Limb (tissue), 2 donors: ENCODE data around the gene THSD4.
A peak's percentile ranks its signal among the peaks of the same experiment; 100 is the strongest.

Experiments
- DNase-seq, 2 donors: peaks; one replicate each; pipeline ENCODE4 v3.0.0-alpha.2; 2016; ENCODE audit errors: extremely low spot score in 2 of 2

Gene THSD4

DNA sequence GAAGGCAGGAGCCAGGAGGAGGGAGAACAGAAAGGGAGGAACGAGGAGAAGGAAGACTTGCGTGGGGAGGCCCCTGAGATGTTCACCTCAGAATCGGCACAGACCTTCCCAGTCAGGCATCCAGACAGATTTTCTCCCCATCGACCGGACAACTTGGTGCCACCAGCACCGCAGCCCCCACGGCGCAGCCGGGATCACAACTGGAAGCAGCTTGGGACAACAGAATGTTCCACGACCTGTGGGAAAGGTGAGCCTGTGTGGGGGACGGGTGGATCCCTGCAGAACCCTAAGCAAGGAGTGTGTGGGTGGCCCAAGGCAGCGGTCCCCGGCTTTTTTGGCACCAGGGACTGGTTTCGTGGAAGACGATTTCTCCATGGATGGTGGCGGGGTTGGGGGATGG, 622.5 kb downstream of the THSD4 start:
- DNase-seq, result no peak

DNA sequence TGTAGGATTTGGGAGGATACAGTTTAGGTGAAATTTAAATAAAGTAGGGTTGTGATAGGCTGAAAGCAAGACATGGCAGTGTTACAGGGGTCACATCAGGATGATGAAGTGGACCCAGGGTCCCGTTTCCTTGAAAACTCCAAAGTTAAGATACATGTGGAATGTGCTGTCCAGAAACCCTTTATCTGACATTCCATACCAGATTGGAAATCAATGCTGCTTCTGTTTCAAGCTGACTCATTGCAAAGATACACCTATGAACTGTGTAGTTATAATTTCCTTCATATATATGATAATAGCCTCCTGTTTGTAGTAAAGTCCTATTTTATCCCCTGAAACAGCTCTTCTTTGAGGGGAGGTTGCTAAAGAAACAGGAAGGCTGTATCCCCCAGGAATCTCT, 624.1 kb downstream of the THSD4 start:
- DNase-seq, result no peak

DNA sequence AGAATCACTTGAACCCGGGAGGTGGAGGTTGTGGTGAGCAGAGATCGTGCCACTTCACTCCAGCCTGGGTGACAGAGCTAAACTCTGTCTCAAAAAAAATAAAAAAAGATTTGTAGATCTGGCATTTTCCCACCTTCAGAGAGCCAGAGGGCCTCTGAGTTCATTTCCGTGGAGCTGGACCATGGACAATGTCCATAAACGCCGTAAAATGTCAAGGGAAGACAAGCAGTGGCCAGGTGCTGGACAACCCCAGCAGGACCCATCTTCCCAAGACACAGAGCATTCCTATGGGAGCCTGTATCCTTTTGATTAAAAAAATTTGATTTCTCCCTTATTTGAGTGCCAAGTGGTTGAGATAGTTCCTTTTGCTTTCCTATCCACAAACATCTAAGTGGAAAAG, 627.7 kb downstream of the THSD4 start:
- no peak for DNase-seq

DNA sequence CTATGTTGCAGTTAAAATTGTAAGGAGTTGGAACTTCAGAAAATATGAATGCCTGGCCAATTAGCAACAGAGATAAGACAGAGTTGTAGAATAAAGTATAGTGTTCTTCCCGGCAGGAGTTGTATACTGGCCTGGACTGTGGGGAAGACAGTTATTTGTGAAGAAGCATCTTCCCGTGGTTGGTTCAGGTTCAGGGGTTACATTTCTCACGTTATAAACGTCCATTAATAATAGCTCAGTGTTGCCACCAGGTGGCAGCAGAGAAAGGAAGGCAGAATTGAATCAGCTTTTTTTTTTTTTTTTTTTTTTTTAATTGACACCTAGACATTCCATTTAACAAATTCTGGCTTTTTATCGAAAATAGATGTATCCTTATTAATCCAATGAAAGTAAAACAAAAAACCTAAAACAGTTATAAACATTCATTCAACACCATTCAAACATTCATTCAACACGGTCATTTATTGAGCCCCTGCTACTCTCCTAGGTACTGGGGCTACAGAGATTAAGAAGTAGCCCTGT, 628.7 kb downstream of the THSD4 start:
- DNase-seq, result peak; percentile 50 to 57

GRCh38 chr15:71746719-71747118, 631.4 kb downstream of the THSD4 start:
- no peak for DNase-seq

DNA sequence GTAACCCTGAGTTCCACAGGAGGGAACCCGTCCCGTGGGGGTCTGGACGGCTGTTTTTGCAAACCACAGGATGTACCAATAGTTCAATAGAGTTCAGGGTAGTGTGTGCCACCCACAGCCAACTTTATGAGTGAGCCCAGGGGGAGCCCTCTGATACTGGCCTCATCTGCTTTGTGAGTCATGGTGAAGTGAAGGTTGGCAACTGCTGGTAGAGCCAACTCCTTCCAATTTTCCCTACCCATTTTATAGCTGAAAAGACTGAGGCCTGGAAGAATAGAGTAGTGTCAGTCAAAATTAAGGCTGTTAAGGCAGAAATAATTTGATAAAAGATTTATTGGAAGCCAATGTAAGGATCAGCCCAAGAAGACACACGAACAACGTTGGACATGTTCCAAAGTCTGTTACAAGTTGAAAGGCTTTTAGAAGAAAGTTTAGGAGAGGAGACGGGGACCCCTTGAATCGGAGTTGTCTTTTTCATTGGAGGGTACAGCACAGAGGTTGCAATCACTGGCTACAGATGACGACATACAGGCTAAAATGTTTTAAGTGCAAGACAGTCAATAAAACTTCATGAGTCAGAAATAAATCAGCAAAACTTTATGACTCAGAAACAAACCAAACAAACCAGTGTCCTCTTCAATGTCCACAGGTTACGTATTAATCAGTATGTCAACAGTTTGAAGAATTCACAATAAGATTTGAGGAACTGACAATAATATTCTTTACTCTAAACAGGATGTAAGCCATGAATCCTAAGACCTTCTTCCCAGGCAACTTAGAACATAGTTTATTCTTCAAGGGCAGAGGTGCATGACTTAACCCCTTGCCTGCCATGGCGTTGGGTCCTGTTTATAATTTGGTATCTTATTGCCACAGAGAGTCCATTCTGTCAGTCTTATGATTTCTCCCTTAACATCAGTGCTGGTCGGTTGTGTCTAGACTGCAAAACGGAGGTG, 632.1 kb downstream of the THSD4 start:
- DNase-seq, result no peak

DNA sequence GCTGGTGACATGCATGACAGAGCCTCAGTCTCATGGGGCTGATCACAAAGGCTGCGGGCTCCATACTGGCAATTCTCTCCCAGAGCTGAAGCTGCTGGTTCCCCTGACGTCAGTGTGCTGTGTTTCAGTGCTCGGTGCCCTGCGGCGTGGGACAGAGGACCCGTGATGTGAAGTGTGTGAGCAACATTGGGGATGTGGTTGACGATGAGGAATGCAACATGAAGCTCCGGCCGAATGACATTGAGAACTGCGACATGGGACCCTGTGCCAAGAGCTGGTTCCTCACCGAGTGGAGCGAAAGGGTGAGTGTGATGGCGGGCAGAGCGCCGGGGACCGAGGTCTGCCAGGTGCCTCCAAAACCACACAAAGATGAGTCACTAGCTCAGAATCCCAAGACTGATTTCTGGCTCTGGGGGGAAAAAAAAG, 633.0 kb downstream of the THSD4 start:
- no peak for DNase-seq

- DNase-seq, result no peak
These were observed 634.2 kb downstream of the THSD4 start for GRCh38 chr15:71749500-71749899.

DNA sequence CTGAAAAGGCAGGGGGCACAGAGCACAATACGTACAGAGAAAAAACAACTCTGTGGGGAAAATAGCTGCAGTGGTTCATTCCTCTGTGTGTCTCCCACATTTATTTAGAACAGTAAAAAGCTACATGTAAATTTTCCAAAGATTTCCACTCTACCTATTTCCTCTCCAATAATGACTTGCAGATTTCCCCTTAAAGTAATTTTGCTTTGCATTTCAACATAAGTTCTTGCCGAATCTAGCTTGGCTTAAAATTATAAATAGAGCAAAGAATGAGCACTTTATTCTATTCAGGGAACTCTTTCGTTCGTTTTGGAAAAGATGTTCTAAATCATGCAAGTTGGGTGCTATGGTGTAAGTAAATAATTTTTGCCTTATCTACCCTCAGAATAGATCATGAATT, 636.9 kb downstream of the THSD4 start:
- no peak for DNase-seq

GRCh38 chr15:71752604-71753289, 637.5 kb downstream of the THSD4 start:
- peak; percentile 63 to 85 for DNase-seq

GRCh38 chr15:71753346-71753745, 638.1 kb downstream of the THSD4 start:
- no peak for DNase-seq

DNA sequence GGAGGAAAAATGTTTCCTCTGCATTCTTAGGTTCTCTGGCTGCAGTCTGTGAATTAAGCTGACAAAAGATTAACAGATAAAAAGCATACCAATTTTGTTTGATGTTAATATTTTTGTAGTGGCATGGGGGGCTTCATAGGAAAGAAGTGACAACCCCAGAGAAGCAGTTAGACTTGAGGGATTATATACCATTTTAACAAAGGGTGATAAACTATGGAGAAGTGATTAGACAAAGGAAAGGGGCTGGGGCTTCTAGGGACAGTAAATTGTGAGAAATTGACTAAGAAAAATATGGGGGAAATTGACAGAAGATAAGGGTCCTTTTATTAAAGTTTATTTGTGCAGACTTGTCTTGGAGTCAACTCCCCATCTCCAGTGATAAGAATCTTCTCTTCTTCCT, 639.4 kb downstream of the THSD4 start:
- no peak for DNase-seq

- DNase-seq, result no peak
These were observed 640.1 kb downstream of the THSD4 start for GRCh38 chr15:71755092-71755970.

- no peak for DNase-seq
These were observed 641.5 kb downstream of the THSD4 start for GRCh38 chr15:71756599-71757352.

- DNase-seq, result no peak
These were observed 642.7 kb downstream of the THSD4 start for GRCh38 chr15:71757741-71758530.

GRCh38 chr15:71758711-71759110, 643.4 kb downstream of the THSD4 start:
- no peak for DNase-seq

DNA sequence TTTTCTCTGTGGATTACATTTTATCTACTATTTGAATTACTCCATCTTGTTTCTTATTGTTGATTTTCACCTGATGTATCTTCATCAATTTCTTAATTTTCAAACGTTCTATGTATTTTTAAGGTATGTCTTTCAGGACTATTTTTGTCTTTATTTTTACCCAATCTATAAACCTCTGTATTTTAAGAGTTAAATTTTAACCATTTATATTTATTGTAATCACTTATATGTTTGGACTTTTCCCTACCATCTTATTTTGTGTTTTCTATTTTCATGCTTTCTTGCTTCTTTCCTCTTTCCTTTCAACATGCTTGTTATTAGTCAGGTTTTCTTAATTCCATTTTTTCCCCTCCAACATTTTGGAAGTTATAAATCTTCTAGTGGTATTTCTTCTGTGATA, 645.6 kb downstream of the THSD4 start:
- DNase-seq, result no peak

DNA sequence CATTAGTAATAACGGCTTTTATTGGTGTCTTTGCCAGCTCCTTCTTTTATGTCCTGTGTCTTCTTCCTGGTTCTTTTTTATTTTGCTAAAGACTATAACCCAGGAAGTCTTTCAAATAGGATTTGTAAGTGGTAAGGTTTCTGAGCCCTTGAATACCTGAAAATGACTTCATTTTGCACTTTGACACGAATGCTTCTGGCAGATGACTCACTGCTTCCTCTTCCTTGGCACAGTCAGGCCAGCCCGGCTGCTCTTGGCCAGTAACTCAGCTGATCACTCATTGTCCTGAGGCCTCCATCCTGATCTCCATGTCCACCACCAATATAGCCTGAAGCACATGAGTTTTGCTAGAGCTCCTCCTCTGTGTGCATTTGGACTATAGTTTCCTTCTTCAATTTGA, 646.4 kb downstream of the THSD4 start:
- no peak for DNase-seq

GRCh38 chr15:71768184-71768583, 652.9 kb downstream of the THSD4 start:
- no peak for DNase-seq
